GM19035 (cell line): ENCODE data around the gene MEMO1.
"Not testable (repeated sequence)": the region's sequence is repeated elsewhere in the genome, so short reads cannot be mapped to it uniquely, and the experiment has no call there.

Source experiments
- ATAC-seq: cut with Tn5 transposase; IDR thresholded peaks from one replicate; pipeline ENCODE4 v1.9.1; 2021; ENCODE audit not compliant: unreplicated experiment

The MEMO1 gene

GRCh38 chr2:31998731-31999383 is 12.0 kb downstream of the MEMO1 start:
- ATAC-seq = no peak

GRCh38 chr2:31997653-31998052 is 13.2 kb downstream of the MEMO1 start:
- ATAC-seq = no peak

GRCh38 chr2:31996571-31997150 is 14.1 kb downstream of the MEMO1 start:
- no peak for ATAC-seq

- ATAC-seq = no peak
Observed at GRCh38 chr2:31992934-31993333, 17.9 kb downstream of the MEMO1 start.

GRCh38 chr2:31992025-31992579 is 18.7 kb downstream of the MEMO1 start:
- ATAC-seq = no peak

GRCh38 chr2:31989946-31990345 is 20.9 kb downstream of the MEMO1 start:
- ATAC-seq = no peak

- ATAC-seq = no peak
Observed at GRCh38 chr2:31987454-31988220, 23.2 kb downstream of the MEMO1 start.

GRCh38 chr2:31986906-31987305 is 23.9 kb downstream of the MEMO1 start:
- no peak for ATAC-seq

GRCh38 chr2:31983762-31984467 is 26.9 kb downstream of the MEMO1 start:
- ATAC-seq = no peak

GRCh38 chr2:31980674-31981356 is 30.0 kb downstream of the MEMO1 start:
- peak; percentile 99 for ATAC-seq

- ATAC-seq = no peak
Observed at GRCh38 chr2:31979956-31980355, 30.9 kb downstream of the MEMO1 start.

- ATAC-seq = no peak
Observed at GRCh38 chr2:31979018-31979417, 31.8 kb downstream of the MEMO1 start.

- no peak for ATAC-seq
Observed at GRCh38 chr2:31978436-31978835, 32.4 kb downstream of the MEMO1 start.

GRCh38 chr2:31973665-31974064 is 37.1 kb downstream of the MEMO1 start:
- ATAC-seq = no peak

- ATAC-seq = no peak
Observed at GRCh38 chr2:31972059-31972458, 38.7 kb downstream of the MEMO1 start.

- no peak for ATAC-seq
Observed at GRCh38 chr2:31969178-31969577, 41.6 kb downstream of the MEMO1 start.

- no peak for ATAC-seq
Observed at GRCh38 chr2:31967790-31968189, 43.0 kb downstream of the MEMO1 start.

- not testable (repeated sequence) for ATAC-seq
Observed at GRCh38 chr2:31966402-31966801, 44.4 kb downstream of the MEMO1 start.

- ATAC-seq = no peak
Observed at GRCh38 chr2:31965094-31965493, 45.7 kb downstream of the MEMO1 start.

GRCh38 chr2:31962757-31963361 is 47.9 kb downstream of the MEMO1 start:
- no peak for ATAC-seq
